Measurements from ENCODE around the gene CA10. TPM values are rescaled to one million over a fixed set of nuclear protein-coding genes. Genes with fewer than 3 reads are reported as not detected.

CA10 gene
- total and polyA plus RNA-seq, 2 of the 4 experiments (the other 2 are of a cell fraction): not detected

- H3K4ac ChIP-seq (ENCODE audit: low read depth, low read length): no peak overlapping the region
- DNase-seq (no peak), ATAC-seq (ENCODE audit: low read depth) (no peak)
- no peak overlapping the region for H2AK9ac ChIP-seq (replicated peaks; ENCODE audit: low read depth, low read length, poor library complexity)
- no peaks in the 10 kb centered on the region for H3K9me1 ChIP-seq (ENCODE audit: insufficient read depth, low read length)
- intact Hi-C loops (cut with micrococcal nuclease): no loop called here
- in situ Hi-C loops (cut with MboI; ENCODE audit: low sequenced_read_pairs): no loop called here
- CTCF ChIA-PET: no interaction called here
- H3K18ac ChIP-seq (ENCODE audit: low read depth, low read length): no peak overlapping the region
- no peaks in the 10 kb centered on the region for H3K79me1 ChIP-seq (ENCODE audit: low read depth in 1 of 2, low read length in 2 of 2)
- no TSS peak for BruUV-seq (replicated peaks)
- H2BK120ac ChIP-seq (ENCODE audit: low read depth, low read length): no peak overlapping the region
- H3K14ac ChIP-seq (replicated peaks; ENCODE audit: low read depth, low read length): no peak overlapping the region
- no peaks in the 10 kb centered on the region for H4K20me1 ChIP-seq (ENCODE audit: insufficient read depth, low read length)
- no peak overlapping the region for H4K91ac ChIP-seq (ENCODE audit: insufficient read depth, low read depth, low read length)
- no peaks in the 10 kb centered on the region for H3K4me1 ChIP-seq (ENCODE audit: control insufficient read depth, insufficient read depth, low read length)
- H3K36me3 ChIP-seq (ENCODE audit: control insufficient read depth, insufficient read depth, low read length): no peaks in the 10 kb centered on the region
- no peaks in the 10 kb centered on the region for H3K27me3 ChIP-seq (ENCODE audit: control insufficient read depth, insufficient read depth, low read length)
- POLR2A ChIA-PET (ENCODE audit: unreplicated experiment): no interaction called here
- no peak overlapping the region for H3K23ac ChIP-seq (ENCODE audit: low read depth, low read length)
- H4K8ac ChIP-seq (ENCODE audit: low read depth in 2 of 2, low read length in 2 of 2): no peak overlapping the region
- no peak overlapping the region for H3K4me2 ChIP-seq (ENCODE audit: low read depth, low read length)
- dilution Hi-C loops (cut with HindIII; ENCODE audit: low sequenced_read_pairs, unreplicated experiment): no loop called here
- no peak overlapping the region for H2AFZ ChIP-seq (replicated peaks; ENCODE audit: low read length, poor library complexity)
- no peak overlapping the region for H2AK5ac ChIP-seq (ENCODE audit: low read depth, low read length)
- peaks cover 17% of the 10 kb centered on the region for H3K9me3 ChIP-seq (ENCODE audit: control insufficient read depth, insufficient read depth, low read length)
- H3K4me3 ChIP-seq (ENCODE audit: insufficient read depth, low read depth, low read length): no peak overlapping the region
- no peak overlapping the region for H2BK5ac ChIP-seq (ENCODE audit: low read depth, low read length, poor library complexity, severe bottlenecking)
- H3K27ac ChIP-seq (ENCODE audit: insufficient read depth, low read length): no peak overlapping the region
- no peak overlapping the region for H3K9ac ChIP-seq (ENCODE audit: low read depth, low read length)
- H4K5ac ChIP-seq (ENCODE audit: low read depth, low read length): no peak overlapping the region
- no peak overlapping the region for H2BK20ac ChIP-seq (ENCODE audit: low read depth, low read length)
- no peak for TF ChIP-seq RAD21 (IDR thresholded peaks at IDR 0.05; ENCODE audit: low read length)
- TF ChIP-seq FOS (IDR thresholded peaks at IDR 0.05; ENCODE audit: low read depth, low read length): no peak
- TF ChIP-seq BHLHE40 (IDR thresholded peaks at IDR 0.05; ENCODE audit: low read depth, low read length): no peak
- H3K56ac ChIP-seq (ENCODE audit: extremely low read depth, insufficient read depth, low read length): no peak overlapping the region
- H2BK15ac ChIP-seq (ENCODE audit: low read depth, low read length): no peak overlapping the region
- 10% methylated on average over 2 of the region's 5 CpGs; no CpG with 5 or more reads in 1 of the 2 experiments for WGBS, 2 experiments (ENCODE audit: extremely low coverage in 2 of 2, insufficient read length in 1 of 2)
Observed at GRCh38 chr17:51630101-51630671, 528.3 kb downstream of the CA10 start.
